Endothelial cell of umbilical vein (primary cell): ENCODE data around the gene ALDH8A1. TPM values are rescaled to one million over a fixed set of nuclear protein-coding genes. Genes with fewer than 3 reads are reported as not detected.

Experiments
- BruUV-seq: library from RNA; stranded (reverse); fragments of 400-500 nt; replicated peaks from 2 replicates; lab custom pipeline; 2021; lab: Mats Ljungman, UMichigan
- CTCF ChIA-PET: fragments of 300-600, 350-600 bp; sonication (Branson Sonifier 250); formaldehyde crosslinking; loops from one replicate; lab custom pipeline; 2021; ENCODE audit warnings: antibody characterized with exemption, inconsistent platforms; lab: Charles Lee
- POLR2A ChIA-PET: fragments of 300-600, 350-600 bp; sonication (Branson Sonifier 250); formaldehyde crosslinking; loops from one replicate; lab custom pipeline; 2021; ENCODE audit warnings: antibody characterized with exemption, inconsistent platforms; lab: Charles Lee
- DNase-seq: peaks from one replicate; pipeline ENCODE4 v3.0.0-alpha.2; 2011; ENCODE audit warnings: low read depth, low spot score
- FAIRE-seq: peaks from 2 replicates; lab custom pipeline; 2011; peaks lifted over from hg19 to GRCh38; lab: Jason Lieb, UNC
- H2AFZ ChIP-seq: 2 replicates; pipeline ENCODE4 v1.6.0; 2012; ENCODE audit warnings: low read depth, low read length, control low read depth, inconsistent platforms
- H3K27ac ChIP-seq: 2 replicates; pipeline ENCODE4 v1.5.1; 2011; ENCODE audit warnings: low read depth, mild to moderate bottlenecking, control low read depth, low read length, moderate library complexity; ENCODE audit not compliant: insufficient read depth
- H3K27me3 ChIP-seq, 2 experiments: 2 replicates each; pipeline versions ENCODE4 v1.6.0 to v1.6.1; 2011; ENCODE audit warnings: low read length in 2 of 2, mixed read lengths in 1 of 2; ENCODE audit not compliant: control insufficient read depth in 2 of 2, insufficient read depth in 2 of 2
- H3K36me3 ChIP-seq, 2 experiments: 2 replicates in 1 of 2; 3 replicates in 1 of 2; pipeline ENCODE4 v1.5.1; 2011; ENCODE audit warnings: low read length in 2 of 2, mild to moderate bottlenecking in 1 of 2, moderate library complexity in 1 of 2; ENCODE audit not compliant: control insufficient read depth in 2 of 2, insufficient read depth in 2 of 2; ENCODE audit errors: extremely low read depth in 1 of 2
- H3K4me1 ChIP-seq: 3 replicates; pipeline ENCODE4 v1.5.1; 2011; ENCODE audit warnings: mild to moderate bottlenecking, low read length; ENCODE audit not compliant: control insufficient read depth, insufficient read depth; ENCODE audit errors: extremely low read depth
- H3K4me2 ChIP-seq: 2 replicates; pipeline ENCODE4 v1.6.1; 2011; ENCODE audit warnings: low read length, control low read depth, mixed read lengths; ENCODE audit not compliant: insufficient read depth
- H3K4me3 ChIP-seq, 3 experiments: fragments of 200-600 bp in 1 of 3; sonication (generic), shearing (Covaris generic) in 1 of 3; replicated peaks in 1 of 3; 2 replicates each; pipeline ENCODE4 v1.5.1; 2011 to 2016; ENCODE audit warnings: control low read depth in 3 of 3, low read length in 3 of 3, mild to moderate bottlenecking in 2 of 3, inconsistent platforms in 1 of 3, low read depth in 1 of 3, moderate library complexity in 1 of 3; ENCODE audit not compliant: insufficient read depth in 1 of 3
- H3K79me2 ChIP-seq: 2 replicates; pipeline ENCODE4 v1.6.0; 2012; ENCODE audit warnings: low read length, inconsistent platforms; ENCODE audit not compliant: control insufficient read depth, insufficient read depth
- H3K9ac ChIP-seq: replicated peaks from 2 replicates; pipeline ENCODE3; 2011; ENCODE audit warnings: low read length, control low read depth; ENCODE audit not compliant: insufficient read depth; ENCODE audit errors: extremely low read depth
- H3K9me1 ChIP-seq: replicated peaks from 3 replicates; pipeline ENCODE4 v1.6.0; 2011; ENCODE audit warnings: mild to moderate bottlenecking, low read length; ENCODE audit not compliant: control insufficient read depth, insufficient read depth; ENCODE audit errors: extremely low read depth
- H3K9me3 ChIP-seq: replicated peaks from 2 replicates; pipeline ENCODE4 v1.5.1; 2012; ENCODE audit warnings: low read length, inconsistent platforms; ENCODE audit not compliant: control insufficient read depth, insufficient read depth
- H4K20me1 ChIP-seq: replicated peaks from 2 replicates; pipeline ENCODE3; 2011; ENCODE audit warnings: mild to moderate bottlenecking, low read length; ENCODE audit not compliant: control insufficient read depth, insufficient read depth; ENCODE audit errors: extremely low read depth
- CTCF ChIP-seq, 2 donors: IDR thresholded peaks; 1 replicate in 1 of 2; 2 replicates in 1 of 2; pipeline ENCODE4 v1.5.1; 2011; ENCODE audit warnings: low read length in 2 of 2, mild to moderate bottlenecking in 2 of 2, moderate library complexity in 2 of 2, control low read depth in 1 of 2, inconsistent platforms in 1 of 2, low read depth in 1 of 2; ENCODE audit not compliant: insufficient read depth in 1 of 2; ENCODE audit errors: extremely low read depth in 1 of 2
- EZH2 ChIP-seq: IDR thresholded peaks from 2 replicates; pipeline ENCODE4 v1.6.1; 2012; ENCODE audit warnings: borderline replicate concordance, low read depth, mild to moderate bottlenecking, moderate library complexity, low read length, inconsistent platforms; ENCODE audit not compliant: severe bottlenecking
- JUN ChIP-seq: IDR thresholded peaks from 2 replicates; pipeline ENCODE4 v1.6.1; 2011; ENCODE audit warnings: borderline replicate concordance, low read depth; ENCODE audit not compliant: insufficient read length, insufficient read depth
- MAX ChIP-seq: IDR thresholded peaks from 2 replicates; pipeline ENCODE4 v1.6.1; 2011; ENCODE audit not compliant: insufficient read depth, insufficient read length
- POLR2AphosphoS5 ChIP-seq: IDR thresholded peaks from 2 replicates; pipeline ENCODE4 v1.6.1; 2012; ENCODE audit warnings: low read depth, mild to moderate bottlenecking, control low read depth, low read length, moderate library complexity; ENCODE audit not compliant: insufficient read depth
- dilution Hi-C: fragments of 300-500 bp; cut with MboI; formaldehyde crosslinking; loops from one replicate; pipeline ENCODE4 v1.15.0; 2019; ENCODE audit warnings: low sequenced_read_pairs; ENCODE audit not compliant: extremely low pct_ligation_motif_present
- intact Hi-C: fragments of 100-400 bp; cut with micrococcal nuclease; formaldehyde crosslinking; loops from one replicate; pipeline ENCODE4 v1.10.0; 2022
- polyA plus RNA-seq, 4 experiments: library from polyadenylated mRNA; depleted of rRNA in 3 of 4; stranded (reverse) in 3 of 4; unstranded in 1 of 4; fragments of >200 nt; gene quantifications; 2 replicates each; pipeline versions ENCODE4 v1.2.1 to v1.2.3, GENCODE V29; 2011 to 2012; ENCODE audit warnings: missing spikeins in 1 of 4
- total RNA-seq: library from RNA; stranded (reverse); gene quantifications from 2 replicates; pipeline ENCODE4 v1.2.3, GENCODE V29; 2021

Gene ALDH8A1
- total and polyA plus RNA-seq, 2 donors (not counting 3 experiments of a cell fraction or from before 2014, with no cell fraction given) = 0.08 to 0.95 TPM

GRCh38 chr6:134936931-134937330 lies 13.0 kb downstream of the ALDH8A1 start:
- no peak for FAIRE-seq
- H3K4me2 ChIP-seq = no peak overlapping the region
- intact Hi-C loops = no loop called here
- H3K27me3 ChIP-seq = no peaks in the 10 kb centered on the region
- DNase-seq = no peak
- dilution Hi-C loops = no loop called here
- ChIA-PET POLR2A (no interaction called here), CTCF (interaction anchor here (0.8 to 0.9 kb wide), 2 partner anchors 114 to 781 kb away, joined by 3 read pairs; no protein-coding TSS in a partner anchor)
- H3K27ac ChIP-seq = no peak overlapping the region
- no peaks in the 10 kb centered on the region for H3K79me2 ChIP-seq
- H3K9ac ChIP-seq = no peak overlapping the region
- no peak overlapping the region for H3K4me3 ChIP-seq
- no peak for TF ChIP-seq JUN
- TF ChIP-seq MAX = no peak
- H3K9me3 ChIP-seq = no peaks in the 10 kb centered on the region
- no peaks in the 10 kb centered on the region for H4K20me1 ChIP-seq
- no peaks in the 10 kb centered on the region for H3K9me1 ChIP-seq
- no peaks in the 10 kb centered on the region for H3K4me1 ChIP-seq
- BruUV-seq = no TSS peak
- H3K36me3 ChIP-seq = no peaks in the 10 kb centered on the region
- no peak overlapping the region for H2AFZ ChIP-seq

GRCh38 chr6:134936476-134936875 lies 13.4 kb downstream of the ALDH8A1 start:
- no peaks in the 10 kb centered on the region for H3K9me1 ChIP-seq
- CTCF ChIA-PET = interaction anchor here (0.9 kb wide), 1 partner anchor 114 kb away, joined by 3 read pairs; no protein-coding TSS in a partner anchor
- no peak overlapping the region for H3K4me2 ChIP-seq
- H4K20me1 ChIP-seq = no peaks in the 10 kb centered on the region
- TF ChIP-seq EZH2 = no peak
- TF ChIP-seq JUN = no peak
- TF ChIP-seq CTCF (IDR thresholded peaks at IDR 0.05; ENCODE audit: extremely low read depth in 1 of 2, insufficient read depth in 1 of 2, low read depth in 1 of 2, low read length in 2 of 2) = no peak
- no peak for TF ChIP-seq POLR2AphosphoS5
- no peaks in the 10 kb centered on the region for H3K36me3 ChIP-seq
- H3K27me3 ChIP-seq = no peaks in the 10 kb centered on the region
- POLR2A ChIA-PET = no interaction called here
- DNase-seq (no peak), FAIRE-seq (no peak)
- dilution Hi-C loops = no loop called here
- no peak overlapping the region for H3K4me3 ChIP-seq
- no peaks in the 10 kb centered on the region for H3K79me2 ChIP-seq
- intact Hi-C loops = no loop called here
- H3K9me3 ChIP-seq = no peaks in the 10 kb centered on the region
- no peak overlapping the region for H3K27ac ChIP-seq
- H3K9ac ChIP-seq = no peak overlapping the region
- BruUV-seq = no TSS peak
- no peak overlapping the region for H2AFZ ChIP-seq
- no peaks in the 10 kb centered on the region for H3K4me1 ChIP-seq
